ENCODE measurements around the gene KDM3A.

Gene KDM3A

DNA sequence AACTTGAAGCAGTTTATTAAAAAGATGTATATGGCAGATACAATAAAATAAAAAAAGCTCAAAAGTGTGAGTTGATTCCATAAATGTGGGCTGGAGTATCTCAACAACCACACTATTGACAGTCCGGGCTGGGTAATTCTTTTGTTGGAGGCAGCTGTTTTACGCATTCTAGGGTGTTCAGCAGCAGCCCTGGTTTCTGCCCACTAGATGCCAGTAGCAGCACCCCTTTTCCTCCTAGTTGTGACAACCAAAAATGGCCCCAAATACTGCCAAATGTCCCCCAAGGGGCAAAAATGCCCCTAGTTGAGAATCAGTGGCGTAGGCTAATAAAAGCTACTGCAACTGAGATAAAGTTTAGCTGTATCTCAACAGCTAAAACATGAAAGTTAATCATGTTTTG lies 77.3 kb downstream of the KDM3A start:
- DNase-seq (ENCODE audit: low spot score) = peak; percentile 37

- no peak for DNase-seq (ENCODE audit: low spot score)
These were observed 78.2 kb downstream of the KDM3A start for GRCh38 chr2:86519349-86519748.

GRCh38 chr2:86520153-86520552 lies 79.0 kb downstream of the KDM3A start:
- DNase-seq (ENCODE audit: low spot score) = no peak

DNA sequence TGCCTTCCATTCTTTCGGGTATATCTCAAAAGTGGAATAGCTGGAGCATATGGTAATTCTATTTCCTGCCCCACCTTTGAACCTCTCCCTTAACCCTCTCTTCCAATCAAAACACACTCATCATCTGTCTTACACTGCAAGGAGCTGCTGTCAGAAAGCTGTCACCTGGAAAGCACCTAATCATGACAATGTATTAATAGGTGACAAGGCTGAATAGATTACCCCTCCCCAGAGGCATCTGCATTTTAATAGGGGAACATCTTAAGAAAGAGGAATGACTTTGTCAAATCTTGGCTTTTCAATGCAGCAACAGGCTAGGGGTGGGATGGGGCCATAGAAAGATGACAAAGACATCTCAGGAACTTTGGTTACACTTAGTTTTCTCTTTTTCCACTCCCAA lies 80.8 kb downstream of the KDM3A start:
- no peak for DNase-seq (ENCODE audit: low spot score)

- DNase-seq (ENCODE audit: low spot score) = no peak
These were observed 81.5 kb downstream of the KDM3A start for GRCh38 chr2:86522711-86523110.

- no peak for DNase-seq (ENCODE audit: low spot score)
These were observed 82.3 kb downstream of the KDM3A start for GRCh38 chr2:86523491-86523890.

DNA sequence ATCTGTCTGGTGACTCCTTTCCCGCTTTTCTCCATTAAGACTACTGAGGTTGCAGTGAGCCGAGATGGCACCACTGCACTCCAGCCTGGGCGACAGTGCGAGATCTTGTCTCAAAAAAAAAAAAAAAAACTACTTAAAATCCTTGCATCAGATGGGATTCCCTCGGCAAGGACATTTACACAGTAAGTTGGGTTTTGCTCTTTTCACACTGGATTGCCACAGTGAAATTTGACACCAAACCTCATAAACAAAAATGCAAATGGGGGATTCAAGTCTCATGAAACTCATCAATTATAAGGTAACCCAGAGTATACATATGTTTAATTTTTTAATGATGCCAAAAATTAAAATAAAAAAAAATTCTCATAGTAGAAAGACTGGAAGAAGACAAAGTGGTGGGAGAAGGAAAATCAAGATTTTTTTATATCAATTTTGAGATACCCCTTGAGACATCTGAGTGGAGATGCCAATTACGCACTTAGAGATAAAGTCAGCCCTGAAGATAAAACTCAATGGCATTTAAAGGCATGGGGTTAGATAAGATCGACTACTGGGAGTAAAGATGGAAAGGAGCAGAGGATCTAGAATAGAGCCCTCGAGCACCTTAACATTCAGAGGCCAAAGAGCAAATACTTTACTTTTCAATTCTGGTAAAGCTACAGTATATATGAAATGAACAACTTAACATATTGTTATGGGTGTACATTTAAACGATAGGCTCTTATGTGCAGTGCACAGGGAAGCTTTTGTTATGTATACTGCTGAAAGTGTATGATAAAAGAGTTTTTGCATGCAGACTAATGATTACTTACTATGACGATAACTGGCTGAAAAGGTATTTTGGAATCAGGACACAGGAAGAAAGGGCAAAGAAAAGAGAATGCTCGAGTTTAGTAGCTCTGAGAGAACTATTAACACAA lies 84.5 kb downstream of the KDM3A start:
- no peak for DNase-seq (ENCODE audit: low spot score)

DNA sequence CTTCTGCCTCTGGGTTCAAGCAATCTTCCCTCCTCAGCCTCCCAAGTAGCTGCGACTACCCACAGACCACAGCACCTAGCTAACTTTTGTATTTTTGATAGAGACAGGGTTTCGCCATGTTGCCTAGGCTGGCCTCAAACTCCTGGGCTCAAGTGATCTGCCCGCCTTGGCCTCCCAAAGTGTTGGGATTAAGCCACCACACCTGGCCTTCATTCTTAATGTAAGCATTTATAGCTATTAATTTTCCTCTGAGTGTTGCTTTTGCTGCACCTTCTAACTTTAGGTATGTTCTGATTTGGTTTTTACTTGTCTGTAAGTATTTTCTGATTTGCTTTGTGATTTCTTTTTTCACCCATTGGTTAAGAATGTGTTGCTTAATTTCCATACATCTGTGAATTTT lies 92.4 kb downstream of the KDM3A start:
- no peak for DNase-seq (ENCODE audit: low spot score)

GRCh38 chr2:86541334-86541733 lies 100.2 kb downstream of the KDM3A start:
- DNase-seq (ENCODE audit: low spot score) = no peak

All from CD4-positive, alpha-beta T cell treated with Interleukin-2 at 100 ng/mL for 4 hours (primary cell).